ENCODE measurements around the gene FOXRED1.
"Not testable (repeated sequence)": the region's sequence is repeated elsewhere in the genome, so short reads cannot be mapped to it uniquely, and the experiment has no call there.

FOXRED1 gene

DNA sequence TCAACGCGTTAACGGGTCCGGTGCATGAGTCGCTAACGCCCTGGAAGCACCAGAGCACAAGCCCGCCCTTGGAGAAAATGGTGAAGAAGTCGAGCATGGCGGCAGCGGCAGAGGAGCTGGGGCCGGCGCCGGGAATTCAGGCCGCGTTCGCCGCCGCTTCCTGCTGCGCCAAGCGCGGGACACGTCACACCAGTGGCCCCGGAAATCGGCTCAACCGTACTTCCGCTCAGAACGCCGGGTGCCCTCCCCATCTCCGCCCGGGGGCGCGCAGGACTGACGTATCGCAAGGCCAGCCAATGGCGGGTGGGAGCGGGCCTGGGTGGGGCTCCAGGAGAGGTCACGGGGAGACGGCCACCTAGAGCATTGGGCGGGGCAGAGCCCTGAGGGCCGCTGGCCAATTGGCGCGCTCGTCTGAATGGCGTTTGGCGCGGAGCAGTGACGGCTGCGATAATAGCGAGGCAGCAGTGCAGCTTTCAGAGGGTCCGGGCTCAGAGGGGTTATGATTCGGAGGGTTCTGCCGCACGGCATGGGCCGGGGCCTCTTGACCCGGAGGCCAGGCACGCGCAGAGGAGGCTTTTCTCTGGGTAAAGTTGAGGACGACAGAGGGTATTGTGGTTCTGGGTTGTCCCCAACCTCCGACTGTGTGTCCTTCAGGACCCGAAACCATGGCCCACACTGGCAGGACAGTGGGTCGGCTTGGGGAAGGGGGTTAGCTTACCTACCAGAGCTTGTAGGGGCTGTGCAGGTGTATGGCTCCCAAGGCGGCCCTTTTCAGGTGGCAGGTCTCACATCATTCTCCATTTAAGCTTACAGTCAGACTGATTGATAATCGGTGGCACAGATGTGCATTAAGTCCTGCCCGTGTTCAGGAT, at the start of gene FOXRED1, which contains the start of gene SRPRA:
Gene FOXRED1 (plus strand): TSS at position 447 of the 872 bp plus-strand sequence. CDS start 53 bp downstream, at position 500.
Gene SRPRA (minus strand): TSS at position 188 of the 872 bp plus-strand sequence. CDS start 91 bp downstream, at position 97.
- DNase-seq, result peak; percentile 99 to 100

DNA sequence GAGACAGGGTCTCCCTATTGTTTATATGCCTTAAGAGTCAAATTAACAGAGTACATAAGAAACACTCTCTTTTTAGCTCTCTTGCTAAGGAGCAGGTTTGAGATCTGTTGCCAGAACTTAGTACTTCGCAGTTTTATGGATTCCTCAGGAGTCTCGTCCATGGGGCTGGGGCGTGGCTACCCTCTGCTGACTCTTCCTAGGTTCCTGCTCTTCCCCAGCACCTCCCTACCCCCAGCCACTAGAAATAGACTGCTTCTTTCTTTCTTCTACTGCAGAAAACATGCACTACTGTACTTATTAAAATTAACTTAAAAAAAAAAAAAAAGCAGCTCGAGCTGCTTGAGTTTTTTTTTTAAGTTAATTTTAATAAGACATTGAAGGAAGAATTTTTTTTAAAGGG, 49.4 kb upstream of the FOXRED1 start:
- DNase-seq, result no peak

- DNase-seq, result no peak
Observed at GRCh38 chr11:126224647-126225294, 44.2 kb upstream of the FOXRED1 start.

DNA sequence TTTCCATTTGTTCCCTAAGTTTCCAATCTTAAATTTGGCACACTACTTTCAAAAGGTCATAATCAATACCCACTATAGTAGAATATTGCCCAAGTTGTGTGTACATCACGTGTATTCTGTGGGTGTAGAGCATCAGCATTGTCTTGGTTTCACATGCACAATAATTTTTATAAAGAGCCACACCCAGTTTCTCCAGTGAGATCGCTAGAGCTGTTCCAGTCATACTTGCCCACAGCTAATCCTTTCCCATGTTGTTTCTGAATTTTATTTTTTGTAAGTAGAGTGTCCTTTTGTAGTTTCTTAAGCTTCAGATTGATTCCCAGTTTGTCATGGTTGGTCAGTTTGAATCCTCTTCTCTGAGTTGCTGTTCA, 43.7 kb upstream of the FOXRED1 start:
- no peak for DNase-seq

- no peak for DNase-seq
Observed at GRCh38 chr11:126226334-126227084, 42.4 kb upstream of the FOXRED1 start.

DNA sequence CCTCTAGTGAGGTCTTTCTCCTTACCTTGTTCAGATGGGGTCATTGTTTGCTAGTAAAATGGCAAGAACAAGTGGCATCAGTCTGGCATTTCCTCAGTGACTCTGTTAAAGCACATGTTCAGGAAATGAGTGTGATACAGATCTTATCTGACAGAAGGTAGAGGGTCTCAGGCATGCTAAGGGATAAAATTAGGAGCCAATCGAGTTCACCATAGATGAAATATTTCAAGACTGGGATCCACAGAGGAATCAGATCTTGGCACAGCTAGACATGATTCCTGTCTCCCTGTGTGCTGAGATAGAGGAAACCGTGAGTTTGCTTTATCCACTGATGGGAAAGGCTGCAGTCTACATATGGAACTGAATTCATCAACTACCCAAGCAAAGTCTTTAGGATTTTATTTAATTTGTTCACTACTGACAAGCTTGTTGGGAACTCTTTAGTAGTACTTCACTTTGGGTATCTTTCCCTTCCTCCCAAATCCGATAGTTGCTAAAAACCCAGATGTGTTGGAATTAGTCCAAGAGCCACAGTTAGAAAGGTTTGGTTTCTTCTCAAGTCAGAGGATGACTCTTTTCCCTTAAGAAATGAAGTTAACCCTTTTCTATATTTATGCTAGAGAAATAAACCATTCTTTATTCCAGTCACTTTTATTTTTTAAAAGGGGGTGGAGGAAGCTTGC, 39.0 kb upstream of the FOXRED1 start:
- no peak for DNase-seq

- no peak for DNase-seq
Observed at GRCh38 chr11:126231725-126232459, 37.1 kb upstream of the FOXRED1 start.

- no peak for DNase-seq
Observed at GRCh38 chr11:126232683-126233082, 36.3 kb upstream of the FOXRED1 start.

DNA sequence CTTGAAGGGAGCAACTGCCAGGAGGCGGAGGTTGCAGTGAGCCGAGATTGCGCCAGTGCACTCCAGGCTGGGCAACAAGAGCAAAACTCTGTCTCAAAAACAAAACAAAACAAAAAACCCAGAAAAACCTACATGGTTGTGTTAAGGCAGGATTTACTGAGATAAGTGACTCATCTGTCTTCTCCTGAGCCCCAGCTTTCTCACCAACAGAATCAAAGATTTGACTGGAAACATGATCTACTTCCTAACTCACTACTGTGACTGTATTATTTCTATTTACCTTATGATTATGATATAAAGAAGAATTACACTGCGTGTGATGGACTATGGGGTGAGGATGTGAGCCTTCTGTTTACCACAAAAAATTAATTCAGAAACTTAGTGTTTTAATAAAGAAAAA, 35.6 kb upstream of the FOXRED1 start:
- DNase-seq, result no peak

GRCh38 chr11:126246636-126247035, 22.3 kb upstream of the FOXRED1 start:
- no peak for DNase-seq

DNA sequence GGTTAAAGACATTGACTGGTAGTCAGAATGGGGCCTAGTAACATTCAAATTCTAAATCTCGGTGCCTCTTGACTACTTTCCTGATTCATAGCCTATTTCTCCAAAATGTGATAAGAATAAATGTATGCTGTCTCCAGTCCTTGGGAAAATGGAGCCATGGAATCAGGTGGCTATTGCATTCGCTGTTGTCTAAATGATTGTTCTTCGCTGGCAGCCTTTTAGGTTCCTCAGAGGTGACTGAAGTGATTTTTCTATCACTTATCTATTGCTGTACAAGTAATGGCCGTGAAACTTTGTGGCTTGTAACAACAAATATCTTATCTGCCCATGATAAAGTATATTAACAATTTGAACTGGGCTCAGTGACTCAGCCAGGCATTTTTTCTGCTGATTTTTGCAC, 15.7 kb upstream of the FOXRED1 start:
- no peak for DNase-seq

- DNase-seq, result no peak
Observed at GRCh38 chr11:126254819-126255218, 14.1 kb upstream of the FOXRED1 start.

DNA sequence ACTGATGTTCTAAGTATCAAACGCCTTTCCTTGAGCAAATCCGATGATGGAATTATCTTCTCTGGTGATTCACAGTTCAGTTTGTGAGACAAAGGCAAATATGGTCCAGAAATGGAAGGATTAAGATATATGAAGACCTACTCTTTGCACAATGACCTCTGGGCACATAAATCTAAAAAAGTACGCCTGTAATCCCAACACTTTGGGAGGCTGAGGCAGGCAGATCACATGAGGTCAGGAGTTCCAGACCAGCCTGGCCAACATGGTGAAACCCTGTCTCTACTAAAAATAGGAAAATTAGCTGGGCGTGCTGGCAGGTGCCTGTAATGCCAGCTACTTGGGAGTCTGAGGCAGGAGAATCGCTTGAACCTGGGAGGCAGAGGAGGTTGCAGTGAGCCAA, 13.4 kb upstream of the FOXRED1 start:
- DNase-seq, result not testable (repeated sequence)

DNA sequence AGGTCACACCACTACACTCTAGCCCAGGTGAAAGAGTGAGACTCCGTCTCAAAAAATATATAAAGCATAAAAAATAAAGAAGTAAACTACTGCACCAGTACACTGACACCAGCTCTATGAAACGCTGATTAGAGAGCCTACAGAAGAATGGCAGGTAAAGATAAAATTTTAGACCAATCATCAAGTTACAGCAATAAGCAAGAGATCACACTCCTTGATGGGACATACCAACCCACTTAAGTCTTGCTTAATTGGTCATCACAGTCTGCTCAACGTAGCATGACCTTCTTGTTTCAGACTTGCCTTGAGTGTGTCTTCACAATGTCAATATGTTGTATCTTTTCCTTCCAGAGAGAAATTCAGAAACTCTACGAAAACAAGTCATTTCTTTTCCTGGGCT, 12.7 kb upstream of the FOXRED1 start:
- no peak for DNase-seq

DNA sequence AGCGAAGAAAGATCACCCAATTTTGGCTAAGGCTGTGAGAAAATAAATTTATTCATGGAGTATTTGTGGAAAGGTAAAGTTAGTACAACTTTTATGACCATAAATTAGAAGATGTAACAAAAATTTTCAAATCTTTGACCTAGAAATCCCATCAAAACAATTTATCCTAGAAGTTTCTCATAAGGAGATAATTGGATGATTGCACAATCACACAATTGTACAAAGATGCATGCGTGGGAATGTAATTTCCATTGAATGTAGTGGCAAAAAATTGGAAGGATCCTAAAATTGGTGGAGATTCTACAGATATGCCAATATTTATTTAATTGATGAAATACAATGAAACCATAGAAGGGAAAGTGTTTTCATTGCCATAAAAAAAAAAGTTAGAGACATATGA, 11.8 kb upstream of the FOXRED1 start:
- no peak for DNase-seq

- no peak for DNase-seq
Observed at GRCh38 chr11:126257764-126258163, 11.2 kb upstream of the FOXRED1 start.

DNA sequence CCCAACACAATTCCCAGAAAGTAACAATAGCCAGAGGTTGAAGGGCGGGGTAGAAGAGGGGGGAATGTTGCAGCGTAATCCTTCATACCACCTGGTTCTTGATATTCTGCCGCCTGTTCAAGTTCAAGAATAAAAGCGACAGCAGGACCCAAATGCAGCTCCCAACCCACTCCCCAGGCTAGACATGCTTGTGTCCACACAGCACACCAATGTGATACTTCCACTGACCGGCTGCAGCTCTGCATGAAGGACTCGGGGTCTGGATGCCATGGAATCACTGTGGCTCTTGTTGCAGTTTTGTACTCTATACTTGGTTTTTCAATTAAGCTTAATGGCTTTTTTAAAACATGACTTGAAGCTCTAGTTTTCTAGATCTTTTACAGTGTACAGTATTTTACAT, 6.7 kb upstream of the FOXRED1 start:
- no peak for DNase-seq

DNA sequence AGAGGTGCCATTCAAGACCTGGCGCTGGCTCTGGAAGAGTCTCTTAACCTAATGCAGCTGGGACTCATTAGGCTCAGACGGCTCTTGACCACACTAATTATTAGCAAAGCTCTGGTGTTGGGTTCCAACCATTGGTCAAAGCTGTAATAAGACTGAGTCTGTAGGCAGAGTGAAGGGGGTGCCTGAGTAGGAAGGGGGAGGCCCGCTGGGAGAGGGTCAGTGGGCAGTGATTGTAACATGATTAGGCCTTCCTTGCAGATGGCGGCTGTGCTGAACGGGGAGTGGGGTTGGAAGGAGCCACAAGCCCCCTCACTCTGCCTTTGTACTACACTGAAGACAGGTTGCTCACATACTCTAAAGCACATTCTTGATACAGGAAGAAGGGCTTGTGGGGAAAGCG, 5.5 kb upstream of the FOXRED1 start:
- DNase-seq, result no peak

DNA sequence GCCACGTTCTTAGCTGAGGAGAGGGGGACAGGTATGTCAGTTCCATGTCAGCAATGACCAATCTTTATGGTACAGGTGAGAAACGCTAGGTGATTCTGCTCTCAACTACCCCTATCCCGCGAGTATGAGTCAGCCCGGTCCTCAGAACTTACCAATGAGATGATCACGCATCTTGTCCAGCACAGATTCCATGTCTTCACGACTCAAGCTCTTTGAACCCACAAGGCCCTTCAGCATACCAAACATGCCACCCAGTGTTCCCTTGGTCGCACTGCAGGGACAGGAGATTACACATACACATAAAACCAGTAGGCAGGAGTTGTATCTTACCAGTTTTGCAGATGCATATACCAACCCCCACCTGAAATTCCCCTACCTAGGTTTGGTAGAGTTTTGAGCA, 3.1 kb upstream of the FOXRED1 start:
- DNase-seq, result no peak

- no peak for DNase-seq
Observed at GRCh38 chr11:126267650-126268049, 1.3 kb upstream of the FOXRED1 start.

DNA sequence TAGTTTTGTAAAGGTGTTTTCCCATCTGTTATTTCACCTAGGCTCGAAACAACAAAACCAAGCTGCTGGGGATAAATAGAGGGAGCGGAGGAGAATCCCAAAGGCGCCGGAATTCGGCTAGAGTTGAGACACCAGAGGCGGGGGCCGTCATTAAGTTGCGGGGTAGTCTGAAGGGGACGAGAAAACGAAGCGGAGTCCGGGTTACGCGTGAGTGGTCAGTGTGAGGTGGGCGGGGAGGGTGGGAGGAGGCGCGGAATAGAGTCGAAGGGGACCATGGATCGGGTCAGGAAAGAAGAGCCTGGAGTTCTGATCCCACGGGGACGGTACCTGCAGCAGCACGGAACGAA, 620 bp upstream of the FOXRED1 start:
- DNase-seq, result peak in 1 of 2 experiments; percentile 23

- no peak for DNase-seq
Observed at GRCh38 chr11:126277322-126277721, 8.4 kb downstream of the FOXRED1 start.

Data from activated CD4-positive, alpha-beta T cell treated with anti-CD3 and anti-CD28 coated beads, Interleukin-2, amount 50 U/mL, for 48 hours (primary cell).